Measurements from ENCODE around the gene SMYD1. TPM values are rescaled to one million over a fixed set of nuclear protein-coding genes. Genes with fewer than 3 reads are reported as not detected.

SMYD1 gene
- polyA plus RNA-seq, 3 donors = not detected

DNA sequence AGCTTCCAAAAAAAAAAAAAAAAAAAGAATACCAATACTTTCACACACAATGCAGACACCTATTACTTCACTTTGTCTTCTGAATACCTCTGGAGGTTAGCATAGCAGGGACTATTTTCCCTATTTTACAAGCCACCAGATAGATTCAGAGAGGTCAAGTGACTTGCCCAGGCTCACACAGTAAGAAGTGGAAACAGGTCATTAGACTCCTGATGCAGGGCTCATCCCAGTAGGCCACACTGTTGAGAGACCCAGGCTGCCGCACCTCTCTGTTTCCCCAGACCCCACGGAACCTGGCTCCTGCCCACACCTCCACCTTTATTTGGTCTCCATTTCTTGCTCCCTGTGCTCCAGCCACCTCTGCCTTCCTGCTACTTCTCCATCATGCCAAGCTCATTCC, 19.4 kb downstream of the SMYD1 start:
- no peak overlapping the region for H3K27ac Mint-ChIP-seq
- peaks cover 0 to 3% (median 0%) of the 10 kb centered on the region in 7 donors for H3K9me3 Mint-ChIP-seq
- Histone ChIP-seq H3K4me3 (replicated peaks in 1 of 3; ENCODE audit: low read depth in 2 of 3, low read length in 3 of 3) (no peak overlapping the region), H3K9me3 (replicated peaks in 1 of 2; ENCODE audit: control insufficient read depth in 1 of 2, insufficient read depth in 1 of 2, low read length in 2 of 2) (no peaks in the 10 kb centered on the region), H3K27ac (ENCODE audit: low read depth in 1 of 2, low read length in 2 of 2) (no peak overlapping the region), H3K4me2 (replicated peaks; ENCODE audit: extremely low read depth, low read length, poor library complexity, severe bottlenecking) (no peak overlapping the region), H3K27me3 (ENCODE audit: control insufficient read depth in 2 of 2, insufficient read depth in 2 of 2, low read length in 2 of 2) (no peaks in the 10 kb centered on the region), H3K36me3 (replicated peaks in 1 of 2; ENCODE audit: control insufficient read depth in 1 of 2, insufficient read depth in 2 of 2, low read length in 2 of 2) (no peaks in the 10 kb centered on the region), H3K4me1 (ENCODE audit: control insufficient read depth in 1 of 2, insufficient read depth in 2 of 2, low read length in 2 of 2) (peaks cover 2 to 3% of the 10 kb centered on the region in 2 donors), H3K9ac (ENCODE audit: insufficient read depth, low read length, poor library complexity, severe bottlenecking) (no peak overlapping the region), H3K79me2 (ENCODE audit: insufficient read depth, low read length) (no peaks in the 10 kb centered on the region), H2AFZ (ENCODE audit: insufficient read depth, low read depth, low read length, poor library complexity, severe bottlenecking) (no peak overlapping the region), H4K20me1 (ENCODE audit: insufficient read depth, low read length) (no peaks in the 10 kb centered on the region)
- H3K36me3 Mint-ChIP-seq = no peaks in the 10 kb centered on the region
- intact Hi-C loops (cut with micrococcal nuclease) = no loop called here
- 94% methylated on average over 2 of the region's 2 CpGs for WGBS (ENCODE audit: insufficient coverage)
- peaks cover 0 to 5% (median 1%) of the 10 kb centered on the region in 3 donors for H3K27me3 Mint-ChIP-seq (ENCODE audit: low read depth in 3 of 3)
- H3K4me1 Mint-ChIP-seq = peaks cover 9% of the 10 kb centered on the region
- DNase-seq = no peak
- TF ChIP-seq, protein P1, sequence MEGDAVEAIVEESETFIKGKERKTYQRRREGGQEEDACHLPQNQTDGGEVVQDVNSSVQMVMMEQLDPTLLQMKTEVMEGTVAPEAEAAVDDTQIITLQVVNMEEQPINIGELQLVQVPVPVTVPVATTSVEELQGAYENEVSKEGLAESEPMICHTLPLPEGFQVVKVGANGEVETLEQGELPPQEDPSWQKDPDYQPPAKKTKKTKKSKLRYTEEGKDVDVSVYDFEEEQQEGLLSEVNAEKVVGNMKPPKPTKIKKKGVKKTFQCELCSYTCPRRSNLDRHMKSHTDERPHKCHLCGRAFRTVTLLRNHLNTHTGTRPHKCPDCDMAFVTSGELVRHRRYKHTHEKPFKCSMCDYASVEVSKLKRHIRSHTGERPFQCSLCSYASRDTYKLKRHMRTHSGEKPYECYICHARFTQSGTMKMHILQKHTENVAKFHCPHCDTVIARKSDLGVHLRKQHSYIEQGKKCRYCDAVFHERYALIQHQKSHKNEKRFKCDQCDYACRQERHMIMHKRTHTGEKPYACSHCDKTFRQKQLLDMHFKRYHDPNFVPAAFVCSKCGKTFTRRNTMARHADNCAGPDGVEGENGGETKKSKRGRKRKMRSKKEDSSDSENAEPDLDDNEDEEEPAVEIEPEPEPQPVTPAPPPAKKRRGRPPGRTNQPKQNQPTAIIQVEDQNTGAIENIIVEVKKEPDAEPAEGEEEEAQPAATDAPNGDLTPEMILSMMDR (IDR thresholded peaks at IDR 0.05) = no peak
- H3K4me3 Mint-ChIP-seq = no peak overlapping the region

GRCh38 chr2:88087763-88088162, 20.1 kb downstream of the SMYD1 start:
- H4K20me1 ChIP-seq (ENCODE audit: insufficient read depth, low read length) = no peaks in the 10 kb centered on the region
- H3K4me1 Mint-ChIP-seq = peaks cover 16% of the 10 kb centered on the region

More at GRCh38 chr2:88087763-88088162, 20.1 kb downstream of the SMYD1 start:
- no peak overlapping the region for H3K27ac ChIP-seq (ENCODE audit: low read depth in 1 of 2, low read length in 2 of 2)
- Mint-ChIP-seq H3K27ac (no peak overlapping the region), H3K4me3 (no peak overlapping the region), H3K36me3 (no peaks in the 10 kb centered on the region), H3K27me3 (ENCODE audit: low read depth in 3 of 3) (peaks cover 0 to 4% (median 1%) of the 10 kb centered on the region in 3 donors), H3K9me3 (peaks cover 0 to 3% (median 0%) of the 10 kb centered on the region in 7 donors)
- TF ChIP-seq, protein P1 (IDR thresholded peaks at IDR 0.05) = no peak
- intact Hi-C loops (cut with micrococcal nuclease) = no loop called here
- no peaks in the 10 kb centered on the region for H3K36me3 ChIP-seq (replicated peaks in 1 of 2; ENCODE audit: control insufficient read depth in 1 of 2, insufficient read depth in 2 of 2, low read length in 2 of 2)
- H3K4me1 ChIP-seq (ENCODE audit: control insufficient read depth in 1 of 2, insufficient read depth in 2 of 2, low read length in 2 of 2) = peaks cover 7 to 9% of the 10 kb centered on the region in 2 donors
- no peak overlapping the region for H3K4me3 ChIP-seq (replicated peaks in 1 of 3; ENCODE audit: low read depth in 2 of 3, low read length in 3 of 3)
- no peaks in the 10 kb centered on the region for H3K79me2 ChIP-seq (ENCODE audit: insufficient read depth, low read length)
- no peaks in the 10 kb centered on the region for H3K9me3 ChIP-seq (replicated peaks in 1 of 2; ENCODE audit: control insufficient read depth in 1 of 2, insufficient read depth in 1 of 2, low read length in 2 of 2)
- H2AFZ ChIP-seq (ENCODE audit: insufficient read depth, low read depth, low read length, poor library complexity, severe bottlenecking) = no peak overlapping the region
- no peak for DNase-seq
- H3K9ac ChIP-seq (ENCODE audit: insufficient read depth, low read length, poor library complexity, severe bottlenecking) = no peak overlapping the region
- WGBS (ENCODE audit: insufficient coverage) = 96% methylated on average over 9 of the region's 17 CpGs
- H3K4me2 ChIP-seq (replicated peaks; ENCODE audit: extremely low read depth, low read length, poor library complexity, severe bottlenecking) = no peak overlapping the region
- no peaks in the 10 kb centered on the region for H3K27me3 ChIP-seq (ENCODE audit: control insufficient read depth in 2 of 2, insufficient read depth in 2 of 2, low read length in 2 of 2)

Data from CD14-positive monocyte (primary cell).